ENCODE measurements around the gene CXorf49B. TPM values are rescaled to one million over a fixed set of nuclear protein-coding genes. Genes with fewer than 3 reads are reported as not detected.

The CXorf49B gene
- polyA plus RNA-seq, 3 donors, result 0.40 to 1.2 TPM; not detected in 1

- WGBS, 3 donors, result 82 to 91% (median 83%) methylated on average over 21 to 25 of the region's 25 CpGs
- no peak overlapping the region for H3K27ac ChIP-seq (ENCODE audit: low read depth, low read length)
Measured at GRCh38 chrX:71814123-71814912, 51.2 kb downstream of the CXorf49B start.

- WGBS, 3 donors, result 64 to 75% (median 74%) methylated on average over 12 to 14 of the region's 14 CpGs
Measured at GRCh38 chrX:71815121-71815905, 52.2 kb downstream of the CXorf49B start.

GRCh38 chrX:71815906-71816156, 52.7 kb downstream of the CXorf49B start:
- 44 to 68% (median 48%) methylated on average over 2 of the region's 2 CpGs for WGBS, 3 donors
- H3K27ac ChIP-seq (ENCODE audit: low read depth, low read length), result no peak overlapping the region

More at GRCh38 chrX:71815121-71815905, 52.2 kb downstream of the CXorf49B start:
- no peak overlapping the region for H3K27ac ChIP-seq (ENCODE audit: low read depth, low read length)

Other genes starting within 250 kb of the CXorf49B start
- gene OGT, start 230.2 kb upstream of the CXorf49B start, polyA plus RNA-seq, result 10 to 100 TPM; 23.6 to 44.7 (median 39.4) TPM
- 1 to 10 TPM in 2 of 3 donors, under 1 TPM in 1; 0.67 to 1.8 (median 1.7) TPM for gene GCNA, start 184.9 kb upstream of the CXorf49B start, polyA plus RNA-seq
- under 1 TPM; 0.12 to 0.36 (median 0.22) TPM for gene CXCR3, start 144.8 kb upstream of the CXorf49B start, polyA plus RNA-seq
- 1 to 10 TPM in 1 of 3 donors, under 1 TPM in 1, not detected in 1; 0.40 to 1.2 TPM for gene CXorf49, start 45.1 kb upstream of the CXorf49B start, polyA plus RNA-seq
- 1 to 10 TPM in 2 of 3 donors, under 1 TPM in 1; 0.41 to 3.8 (median 2.3) TPM for gene NHSL2, start 147.5 kb downstream of the CXorf49B start, polyA plus RNA-seq

Measured in adipose tissue (tissue), 3 donors.